H1 (cell line): ENCODE data around the gene MYH7B.

Experiments used
- CREB1 ChIP-seq: IDR thresholded peaks from 2 replicates; pipeline ENCODE4 v1.6.1; 2012; ENCODE audit warnings: inconsistent platforms
- MAX ChIP-seq: IDR thresholded peaks from 2 replicates; pipeline ENCODE4 v1.6.1; 2012; ENCODE audit warnings: inconsistent platforms
- POLR2AphosphoS5 ChIP-seq: IDR thresholded peaks from 2 replicates; pipeline ENCODE4 v1.6.1; 2011; ENCODE audit warnings: low read depth, low read length
- POU5F1 ChIP-seq: IDR thresholded peaks from 2 replicates; pipeline ENCODE4 v1.6.1; 2011; ENCODE audit warnings: low read depth, mild to moderate bottlenecking, low read length, moderate library complexity
- RBBP5 ChIP-seq: IDR thresholded peaks from 2 replicates; pipeline ENCODE4 v1.7.1; 2012; ENCODE audit warnings: low read depth, mild to moderate bottlenecking, inconsistent platforms, low read length, moderate library complexity, borderline replicate concordance
- SUZ12 ChIP-seq: fragments of 200-600 bp; sonication (generic); IDR thresholded peaks from 2 replicates; pipeline ENCODE4 v1.6.1; 2012; ENCODE audit warnings: mild to moderate bottlenecking, inconsistent platforms, low read length, moderate library complexity, mixed read lengths
- TF ChIP-seq, protein P1 (sequence below), 3 experiments: IDR thresholded peaks; 1 replicate in 2 of 3; 2 replicates in 1 of 3; pipeline versions ENCODE4 v1.5.1 to v1.6.1; 2011; ENCODE audit warnings: low read length in 3 of 3, mild to moderate bottlenecking in 3 of 3, inconsistent platforms in 2 of 3, low read depth in 1 of 3, moderate library complexity in 1 of 3; ENCODE audit not compliant: insufficient read depth in 1 of 3; ENCODE audit errors: control extremely low read depth in 1 of 3

- no peak for TF ChIP-seq MAX
- TF ChIP-seq POLR2AphosphoS5 = no peak
- TF ChIP-seq, protein P1, sequence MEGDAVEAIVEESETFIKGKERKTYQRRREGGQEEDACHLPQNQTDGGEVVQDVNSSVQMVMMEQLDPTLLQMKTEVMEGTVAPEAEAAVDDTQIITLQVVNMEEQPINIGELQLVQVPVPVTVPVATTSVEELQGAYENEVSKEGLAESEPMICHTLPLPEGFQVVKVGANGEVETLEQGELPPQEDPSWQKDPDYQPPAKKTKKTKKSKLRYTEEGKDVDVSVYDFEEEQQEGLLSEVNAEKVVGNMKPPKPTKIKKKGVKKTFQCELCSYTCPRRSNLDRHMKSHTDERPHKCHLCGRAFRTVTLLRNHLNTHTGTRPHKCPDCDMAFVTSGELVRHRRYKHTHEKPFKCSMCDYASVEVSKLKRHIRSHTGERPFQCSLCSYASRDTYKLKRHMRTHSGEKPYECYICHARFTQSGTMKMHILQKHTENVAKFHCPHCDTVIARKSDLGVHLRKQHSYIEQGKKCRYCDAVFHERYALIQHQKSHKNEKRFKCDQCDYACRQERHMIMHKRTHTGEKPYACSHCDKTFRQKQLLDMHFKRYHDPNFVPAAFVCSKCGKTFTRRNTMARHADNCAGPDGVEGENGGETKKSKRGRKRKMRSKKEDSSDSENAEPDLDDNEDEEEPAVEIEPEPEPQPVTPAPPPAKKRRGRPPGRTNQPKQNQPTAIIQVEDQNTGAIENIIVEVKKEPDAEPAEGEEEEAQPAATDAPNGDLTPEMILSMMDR (IDR thresholded peaks at IDR 0.05; ENCODE audit: control extremely low read depth in 1 of 3, insufficient read depth in 1 of 3, low read depth in 1 of 3, low read length in 3 of 3) = no peak
- no peak for TF ChIP-seq RBBP5
- no peak for TF ChIP-seq POU5F1
- TF ChIP-seq CREB1 = no peak
- no peak for TF ChIP-seq SUZ12
Observed at GRCh38 chr20:34946661-34947060, 9.0 kb upstream of the MYH7B start.
